ENCODE data around the gene RNU5D-1. TPM values are rescaled to one million over a fixed set of nuclear protein-coding genes. Genes with fewer than 3 reads are reported as not detected.

Gene RNU5D-1
- total and polyA plus RNA-seq, 10 of the 15 experiments (the other 5 are each of a cell fraction or from before 2014, with no cell fraction given): not detected

DNA sequence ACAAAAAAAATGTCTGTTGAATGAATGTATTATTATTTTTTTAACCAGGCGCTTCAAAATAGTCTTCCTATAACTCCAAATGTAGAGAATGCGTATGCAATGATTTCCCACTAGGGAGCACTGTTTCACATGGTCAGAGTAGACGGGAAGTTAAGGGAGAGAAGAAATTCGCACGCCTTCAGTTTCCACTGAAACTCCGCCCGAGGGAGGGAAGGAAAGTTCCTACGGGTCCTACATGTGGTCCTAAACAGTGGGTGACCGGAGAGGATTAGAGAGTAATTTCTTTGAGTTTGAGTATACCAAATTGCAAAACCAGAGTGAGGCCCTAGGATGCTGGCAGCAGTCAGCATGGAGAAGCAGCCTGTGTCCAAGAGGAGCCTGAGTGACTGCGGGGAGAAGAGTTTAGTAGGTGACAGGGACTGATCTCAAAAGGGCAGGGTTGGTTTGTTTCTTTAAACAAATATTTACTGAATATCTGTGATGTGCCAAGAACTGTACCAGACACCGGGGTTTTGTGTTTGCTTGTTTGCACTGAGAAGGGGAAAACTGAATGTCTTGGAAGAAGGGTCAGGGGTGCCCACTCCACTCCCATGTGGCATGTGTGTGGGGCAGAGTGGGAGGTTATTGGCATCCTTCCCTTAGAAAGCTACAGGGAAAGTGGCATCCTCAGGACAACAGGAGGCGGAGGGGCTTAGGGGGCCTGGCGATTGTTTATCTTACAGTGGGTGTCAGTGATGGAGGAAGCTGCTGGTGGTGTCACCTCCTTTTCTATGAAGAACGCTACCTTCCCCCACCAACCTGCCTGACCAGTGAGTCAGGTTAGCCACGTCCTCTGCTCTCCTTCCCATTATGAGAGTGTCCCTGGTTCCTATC lies 22.8 kb downstream of the RNU5D-1 start (continued):
- TF ChIP-seq, protein P1, sequence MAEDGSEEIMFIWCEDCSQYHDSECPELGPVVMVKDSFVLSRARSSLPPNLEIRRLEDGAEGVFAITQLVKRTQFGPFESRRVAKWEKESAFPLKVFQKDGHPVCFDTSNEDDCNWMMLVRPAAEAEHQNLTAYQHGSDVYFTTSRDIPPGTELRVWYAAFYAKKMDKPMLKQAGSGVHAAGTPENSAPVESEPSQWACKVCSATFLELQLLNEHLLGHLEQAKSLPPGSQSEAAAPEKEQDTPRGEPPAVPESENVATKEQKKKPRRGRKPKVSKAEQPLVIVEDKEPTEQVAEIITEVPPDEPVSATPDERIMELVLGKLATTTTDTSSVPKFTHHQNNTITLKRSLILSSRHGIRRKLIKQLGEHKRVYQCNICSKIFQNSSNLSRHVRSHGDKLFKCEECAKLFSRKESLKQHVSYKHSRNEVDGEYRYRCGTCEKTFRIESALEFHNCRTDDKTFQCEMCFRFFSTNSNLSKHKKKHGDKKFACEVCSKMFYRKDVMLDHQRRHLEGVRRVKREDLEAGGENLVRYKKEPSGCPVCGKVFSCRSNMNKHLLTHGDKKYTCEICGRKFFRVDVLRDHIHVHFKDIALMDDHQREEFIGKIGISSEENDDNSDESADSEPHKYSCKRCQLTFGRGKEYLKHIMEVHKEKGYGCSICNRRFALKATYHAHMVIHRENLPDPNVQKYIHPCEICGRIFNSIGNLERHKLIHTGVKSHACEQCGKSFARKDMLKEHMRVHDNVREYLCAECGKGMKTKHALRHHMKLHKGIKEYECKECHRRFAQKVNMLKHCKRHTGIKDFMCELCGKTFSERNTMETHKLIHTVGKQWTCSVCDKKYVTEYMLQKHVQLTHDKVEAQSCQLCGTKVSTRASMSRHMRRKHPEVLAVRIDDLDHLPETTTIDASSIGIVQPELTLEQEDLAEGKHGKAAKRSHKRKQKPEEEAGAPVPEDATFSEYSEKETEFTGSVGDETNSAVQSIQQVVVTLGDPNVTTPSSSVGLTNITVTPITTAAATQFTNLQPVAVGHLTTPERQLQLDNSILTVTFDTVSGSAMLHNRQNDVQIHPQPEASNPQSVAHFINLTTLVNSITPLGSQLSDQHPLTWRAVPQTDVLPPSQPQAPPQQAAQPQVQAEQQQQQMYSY (CRISPR knock-in tag; IDR thresholded peaks at IDR 0.05): no peak
- no peak for TF ChIP-seq STAT1 (conservative IDR thresholded peaks at IDR 0.05)
- TF ChIP-seq, protein P2, sequence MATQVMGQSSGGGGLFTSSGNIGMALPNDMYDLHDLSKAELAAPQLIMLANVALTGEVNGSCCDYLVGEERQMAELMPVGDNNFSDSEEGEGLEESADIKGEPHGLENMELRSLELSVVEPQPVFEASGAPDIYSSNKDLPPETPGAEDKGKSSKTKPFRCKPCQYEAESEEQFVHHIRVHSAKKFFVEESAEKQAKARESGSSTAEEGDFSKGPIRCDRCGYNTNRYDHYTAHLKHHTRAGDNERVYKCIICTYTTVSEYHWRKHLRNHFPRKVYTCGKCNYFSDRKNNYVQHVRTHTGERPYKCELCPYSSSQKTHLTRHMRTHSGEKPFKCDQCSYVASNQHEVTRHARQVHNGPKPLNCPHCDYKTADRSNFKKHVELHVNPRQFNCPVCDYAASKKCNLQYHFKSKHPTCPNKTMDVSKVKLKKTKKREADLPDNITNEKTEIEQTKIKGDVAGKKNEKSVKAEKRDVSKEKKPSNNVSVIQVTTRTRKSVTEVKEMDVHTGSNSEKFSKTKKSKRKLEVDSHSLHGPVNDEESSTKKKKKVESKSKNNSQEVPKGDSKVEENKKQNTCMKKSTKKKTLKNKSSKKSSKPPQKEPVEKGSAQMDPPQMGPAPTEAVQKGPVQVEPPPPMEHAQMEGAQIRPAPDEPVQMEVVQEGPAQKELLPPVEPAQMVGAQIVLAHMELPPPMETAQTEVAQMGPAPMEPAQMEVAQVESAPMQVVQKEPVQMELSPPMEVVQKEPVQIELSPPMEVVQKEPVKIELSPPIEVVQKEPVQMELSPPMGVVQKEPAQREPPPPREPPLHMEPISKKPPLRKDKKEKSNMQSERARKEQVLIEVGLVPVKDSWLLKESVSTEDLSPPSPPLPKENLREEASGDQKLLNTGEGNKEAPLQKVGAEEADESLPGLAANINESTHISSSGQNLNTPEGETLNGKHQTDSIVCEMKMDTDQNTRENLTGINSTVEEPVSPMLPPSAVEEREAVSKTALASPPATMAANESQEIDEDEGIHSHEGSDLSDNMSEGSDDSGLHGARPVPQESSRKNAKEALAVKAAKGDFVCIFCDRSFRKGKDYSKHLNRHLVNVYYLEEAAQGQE (IDR thresholded peaks at IDR 0.05; ENCODE audit: low read depth, low read length): no peak
- no peak for TF ChIP-seq CBX3 (IDR thresholded peaks at IDR 0.05; ENCODE audit: borderline replicate concordance, low read depth)
- TF ChIP-seq HDGF (IDR thresholded peaks at IDR 0.05): no peak
- no peak for TF ChIP-seq ATF7 (IDR thresholded peaks at IDR 0.05; ENCODE audit: low read depth)
- TF ChIP-seq, protein P3, sequence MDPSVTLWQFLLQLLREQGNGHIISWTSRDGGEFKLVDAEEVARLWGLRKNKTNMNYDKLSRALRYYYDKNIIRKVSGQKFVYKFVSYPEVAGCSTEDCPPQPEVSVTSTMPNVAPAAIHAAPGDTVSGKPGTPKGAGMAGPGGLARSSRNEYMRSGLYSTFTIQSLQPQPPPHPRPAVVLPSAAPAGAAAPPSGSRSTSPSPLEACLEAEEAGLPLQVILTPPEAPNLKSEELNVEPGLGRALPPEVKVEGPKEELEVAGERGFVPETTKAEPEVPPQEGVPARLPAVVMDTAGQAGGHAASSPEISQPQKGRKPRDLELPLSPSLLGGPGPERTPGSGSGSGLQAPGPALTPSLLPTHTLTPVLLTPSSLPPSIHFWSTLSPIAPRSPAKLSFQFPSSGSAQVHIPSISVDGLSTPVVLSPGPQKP (IDR thresholded peaks at IDR 0.05; ENCODE audit: low read depth, low read length): no peak
- no peak for TF ChIP-seq IRF4 (IDR thresholded peaks at IDR 0.05; ENCODE audit: low read depth, low read length)
- TF ChIP-seq ESRRA (IDR thresholded peaks at IDR 0.05; ENCODE audit: low read length): no peak
- TF ChIP-seq ZBED1 (IDR thresholded peaks at IDR 0.05; ENCODE audit: borderline replicate concordance): no peak
- no peak for TF ChIP-seq SUPT20H (IDR thresholded peaks at IDR 0.05; ENCODE audit: borderline replicate concordance, control insufficient read depth, low read depth, low read length)
- TF ChIP-seq MXI1 (IDR thresholded peaks at IDR 0.05; ENCODE audit: low read depth, low read length): no peak
- peak; percentile 19; the same call in 1 of the 2 replicates for TF ChIP-seq RUNX3 (IDR thresholded peaks at IDR 0.05; ENCODE audit: low read length)
- TF ChIP-seq, protein P4, sequence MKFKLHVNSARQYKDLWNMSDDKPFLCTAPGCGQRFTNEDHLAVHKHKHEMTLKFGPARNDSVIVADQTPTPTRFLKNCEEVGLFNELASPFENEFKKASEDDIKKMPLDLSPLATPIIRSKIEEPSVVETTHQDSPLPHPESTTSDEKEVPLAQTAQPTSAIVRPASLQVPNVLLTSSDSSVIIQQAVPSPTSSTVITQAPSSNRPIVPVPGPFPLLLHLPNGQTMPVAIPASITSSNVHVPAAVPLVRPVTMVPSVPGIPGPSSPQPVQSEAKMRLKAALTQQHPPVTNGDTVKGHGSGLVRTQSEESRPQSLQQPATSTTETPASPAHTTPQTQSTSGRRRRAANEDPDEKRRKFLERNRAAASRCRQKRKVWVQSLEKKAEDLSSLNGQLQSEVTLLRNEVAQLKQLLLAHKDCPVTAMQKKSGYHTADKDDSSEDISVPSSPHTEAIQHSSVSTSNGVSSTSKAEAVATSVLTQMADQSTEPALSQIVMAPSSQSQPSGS (IDR thresholded peaks at IDR 0.05; ENCODE audit: low read length): no peak
- peak; percentile 10; the same call in 1 of the 2 replicates for TF ChIP-seq SPI1 (IDR thresholded peaks at IDR 0.05; ENCODE audit: borderline replicate concordance, insufficient read depth, low read depth, low read length)
- no peak for TF ChIP-seq TAF1 (IDR thresholded peaks at IDR 0.05; ENCODE audit: borderline replicate concordance, low read depth, low read length)
- TF ChIP-seq NR2C2 (IDR thresholded peaks at IDR 0.05; ENCODE audit: borderline replicate concordance, control insufficient read depth, insufficient read length, low read depth): no peak
- no peak for TF ChIP-seq ZNF24 (IDR thresholded peaks at IDR 0.05)
- TF ChIP-seq SMC3 (IDR thresholded peaks at IDR 0.05; ENCODE audit: borderline replicate concordance, low read length): peak; percentile 34; the same call in 1 of the 2 replicates
- 0 out of 2 replicates have a peak, but pooled peaks have one; percentile 9 for TF ChIP-seq MEF2A (IDR thresholded peaks at IDR 0.05; ENCODE audit: insufficient read depth, low read depth, low read length)
- TF ChIP-seq IKZF2 (IDR thresholded peaks at IDR 0.05): peak in 1 of 2 experiments; percentile 50; a peak in 1 of 4 replicates
